ENCODE results near the gene GFER.
A peak's percentile ranks its signal among the peaks of the same experiment; 100 is the strongest.
"Not testable (repeated sequence)": the region's sequence is repeated elsewhere in the genome, so short reads cannot be mapped to it uniquely, and the experiment has no call there.

GFER gene

DNA sequence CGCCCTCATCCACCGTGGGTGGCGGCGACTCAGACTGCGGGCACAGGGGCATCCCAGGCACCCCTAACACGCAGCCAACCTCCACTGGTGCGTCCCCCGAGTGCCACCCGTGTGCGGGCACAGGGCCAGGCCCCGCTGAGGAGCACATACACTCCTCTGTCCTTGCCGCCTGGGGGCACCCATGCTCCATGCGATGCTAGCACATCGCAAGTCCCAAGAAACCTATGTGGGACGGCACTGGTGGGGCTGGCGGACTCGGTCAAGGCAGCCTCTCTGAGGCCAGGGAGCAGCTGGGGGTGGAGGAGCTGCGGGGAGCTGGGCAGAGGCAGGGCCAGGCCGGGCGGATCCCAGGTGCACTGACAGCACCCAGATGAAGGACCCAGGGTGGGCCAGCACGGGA lies 21.7 kb downstream of the GFER start:
- no peak for DNase-seq (ENCODE audit: low spot score)

- no peak for DNase-seq (ENCODE audit: low spot score)
Measured at GRCh38 chr16:2006317-2006716, 22.3 kb downstream of the GFER start.

- DNase-seq (ENCODE audit: low spot score), result no peak
Measured at GRCh38 chr16:2007081-2007836, 23.3 kb downstream of the GFER start.

DNA sequence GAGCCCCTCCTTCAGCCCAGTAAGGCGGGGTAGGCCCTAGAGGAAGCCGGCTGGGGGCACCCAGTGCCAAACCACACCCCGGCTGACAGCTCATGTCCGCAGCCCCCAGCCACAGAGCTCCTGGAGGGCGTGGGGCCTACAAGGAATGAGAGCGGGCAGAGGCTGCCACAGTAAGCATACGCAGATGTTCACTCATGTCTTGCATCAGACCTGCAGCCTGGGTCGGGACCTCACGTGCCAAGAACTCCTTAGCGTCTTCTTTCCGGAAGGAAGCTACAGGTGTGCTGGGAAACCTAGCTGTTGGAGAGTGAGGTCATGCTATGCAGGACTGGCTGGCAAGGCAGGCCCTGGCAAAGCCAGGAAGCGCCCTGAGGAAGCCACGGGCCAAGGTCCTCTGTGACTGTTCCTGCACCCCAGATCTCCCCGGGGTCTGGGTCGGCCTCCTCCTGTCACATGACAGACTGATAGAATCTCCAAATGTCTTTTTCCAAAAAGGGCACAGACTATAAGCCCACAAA lies 24.1 kb downstream of the GFER start:
- no peak for DNase-seq (ENCODE audit: low spot score)

GRCh38 chr16:2008631-2009163 lies 24.7 kb downstream of the GFER start:
- DNase-seq (ENCODE audit: low spot score), result no peak

DNA sequence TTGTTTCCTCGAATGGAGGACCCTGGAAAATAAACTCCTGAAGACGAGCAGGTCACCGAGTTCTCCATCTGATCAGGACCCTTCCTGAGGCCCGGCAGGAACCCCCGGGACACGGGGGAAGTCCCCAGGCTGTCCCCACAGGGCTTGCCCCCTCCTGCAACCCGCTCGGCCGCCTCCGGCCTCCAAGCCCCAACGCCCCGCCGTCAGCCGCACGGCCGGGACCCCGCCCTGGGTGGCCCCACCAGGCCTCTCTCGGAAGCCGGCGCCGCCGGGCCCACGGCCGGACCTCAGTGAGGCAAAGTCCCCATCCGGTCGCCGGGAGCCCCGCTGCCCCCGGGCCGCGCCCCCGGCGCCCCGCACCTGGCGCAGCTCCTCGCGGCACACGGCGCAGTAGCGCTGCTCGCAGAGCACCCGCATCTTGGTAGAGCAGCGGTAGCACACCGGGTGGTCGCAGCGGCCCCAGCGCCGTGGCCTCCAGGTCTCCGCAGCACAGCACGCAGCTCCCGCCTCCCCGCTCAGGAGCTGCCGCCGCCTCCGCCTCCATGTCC lies 25.2 kb downstream of the GFER start:
- DNase-seq (ENCODE audit: low spot score), result no peak

GRCh38 chr16:2009791-2010510 lies 26.0 kb downstream of the GFER start, which contains the start of gene ZNF598:
TSS of gene ZNF598 (minus strand) at chr16:2009821.
- peak; percentile 82 for DNase-seq (ENCODE audit: low spot score)

DNA sequence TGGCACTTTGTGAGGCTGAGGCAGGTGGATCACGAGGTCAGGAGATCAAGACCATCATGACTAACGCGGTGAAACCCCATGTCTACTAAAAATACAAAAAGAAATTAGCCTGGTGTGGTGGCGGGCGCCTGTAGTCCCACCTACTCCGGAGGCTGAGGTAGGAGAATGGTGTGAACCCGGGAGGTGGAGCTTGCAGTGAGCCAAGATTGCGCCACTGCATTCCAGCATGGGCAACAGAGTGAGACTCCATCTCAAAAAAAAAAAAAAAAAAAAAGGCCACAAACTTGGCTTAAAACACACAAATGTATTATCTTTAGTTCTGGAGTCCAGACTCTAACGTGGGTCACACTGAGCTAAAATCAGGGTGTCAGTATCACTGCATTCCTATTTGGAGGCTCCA lies 27.7 kb downstream of the GFER start:
- DNase-seq (ENCODE audit: low spot score), result not testable (repeated sequence)

- no peak for DNase-seq (ENCODE audit: low spot score)
Measured at GRCh38 chr16:2013527-2013926, 29.5 kb downstream of the GFER start.

DNA sequence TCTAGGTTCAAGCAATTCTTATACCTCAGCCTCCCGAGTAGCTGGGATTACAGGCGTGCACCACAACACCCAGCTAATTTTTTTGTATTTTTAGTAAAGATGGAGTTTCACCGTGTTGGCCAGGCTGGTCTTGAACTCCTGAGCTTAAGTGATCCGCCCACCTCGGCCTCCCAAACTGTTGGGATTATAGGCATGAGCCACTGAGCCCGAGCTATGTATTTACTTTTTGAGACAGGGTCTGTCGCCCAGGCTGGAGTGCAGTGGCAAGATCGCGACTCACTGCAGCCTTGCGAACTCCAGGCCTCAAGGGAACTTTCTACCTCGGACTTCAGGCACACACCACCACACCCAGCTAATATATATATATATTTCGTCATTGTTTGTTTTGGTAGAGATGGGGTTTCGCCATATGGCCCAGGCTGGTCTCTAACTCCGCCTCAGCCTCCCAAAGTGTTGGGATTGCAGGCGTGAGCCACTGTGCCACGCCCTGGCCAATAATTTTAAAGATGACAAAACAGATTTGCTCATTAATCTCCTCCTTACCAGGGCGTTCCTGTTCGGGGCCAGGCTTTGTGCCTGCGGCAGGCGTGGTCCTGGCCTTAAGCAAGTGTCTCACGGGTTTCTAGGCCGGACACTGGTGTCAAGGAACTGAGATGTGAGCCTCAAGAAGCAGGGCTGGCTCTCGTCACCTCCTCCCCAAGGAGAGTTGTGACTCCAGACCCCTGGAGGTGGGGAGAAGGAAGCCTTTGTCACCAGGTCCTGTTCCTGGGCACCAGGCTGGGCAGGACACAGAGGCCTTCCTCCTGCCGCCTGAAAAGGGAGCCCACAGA lies 31.3 kb downstream of the GFER start:
- DNase-seq (ENCODE audit: low spot score), result no peak

DNA sequence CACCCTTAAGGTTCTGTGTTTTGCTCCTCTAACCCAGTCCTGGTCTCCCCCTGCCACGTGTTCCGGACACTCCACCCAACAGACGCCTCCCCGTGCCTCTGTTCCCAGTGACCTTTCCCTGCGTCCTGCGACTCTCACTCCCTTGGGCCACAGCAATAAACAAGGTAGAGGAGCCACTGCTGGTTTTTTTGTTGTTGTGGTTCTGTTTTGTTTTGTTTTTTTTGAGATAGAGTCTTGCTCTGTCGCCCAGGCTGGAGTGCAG lies 31.9 kb downstream of the GFER start:
- DNase-seq (ENCODE audit: low spot score), result no peak

GRCh38 chr16:2016407-2016922 lies 32.5 kb downstream of the GFER start:
- DNase-seq (ENCODE audit: low spot score), result no peak

DNA sequence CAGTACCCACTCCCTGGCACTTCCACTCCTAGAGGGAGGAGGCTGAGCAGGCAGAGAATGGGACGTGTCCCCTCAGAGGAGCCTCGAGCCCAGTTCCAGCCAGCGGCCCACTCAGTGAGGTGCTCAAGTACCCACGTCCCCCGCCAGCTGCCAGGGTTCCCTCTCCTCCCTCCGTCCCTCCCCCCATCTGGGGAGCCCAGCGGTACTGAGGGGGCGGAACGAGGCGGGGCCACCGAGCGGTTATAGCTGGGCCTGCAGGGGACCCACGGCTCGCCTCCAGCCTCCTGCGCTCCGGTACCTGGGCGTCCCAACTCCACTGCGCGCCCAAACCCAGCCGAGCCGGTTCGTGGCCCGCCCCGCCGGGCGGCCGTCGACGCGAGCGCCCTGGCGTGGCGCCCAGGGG lies 35.5 kb downstream of the GFER start, which contains the start of gene NPW:
Gene NPW (plus strand): TSS at position 268 of the 403 bp plus-strand sequence.
- no peak for DNase-seq (ENCODE audit: low spot score)

- no peak for DNase-seq (ENCODE audit: low spot score)
Measured at GRCh38 chr16:2019921-2020831, 36.2 kb downstream of the GFER start.

- DNase-seq (ENCODE audit: low spot score), result no peak
Measured at GRCh38 chr16:2022723-2023091, 38.7 kb downstream of the GFER start.

- DNase-seq (ENCODE audit: low spot score), result peak; percentile 95
Measured at GRCh38 chr16:2023092-2024031, 39.4 kb downstream of the GFER start.

DNA sequence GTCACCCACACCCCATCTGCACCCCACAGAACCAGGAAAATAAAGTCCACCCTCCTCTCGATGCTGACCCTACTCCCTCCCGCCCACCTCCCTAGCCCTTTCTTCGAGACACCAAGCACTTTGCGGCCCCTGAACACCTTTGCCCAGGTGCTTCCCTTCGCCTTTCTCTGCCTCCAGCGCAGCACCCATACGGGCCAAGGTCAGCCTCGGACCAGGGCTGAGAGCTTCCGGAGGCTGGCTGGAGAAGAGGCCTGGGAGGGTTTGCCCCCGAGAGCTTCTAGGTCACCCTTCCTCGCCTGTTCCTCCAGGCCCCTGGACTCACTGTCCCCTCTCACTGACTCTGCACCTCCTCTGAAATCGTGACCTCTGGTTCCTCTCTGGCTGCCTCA lies 40.0 kb downstream of the GFER start:
- DNase-seq (ENCODE audit: low spot score), result no peak

- no peak for DNase-seq (ENCODE audit: low spot score)
Measured at GRCh38 chr16:2025251-2025650, 41.3 kb downstream of the GFER start.

GRCh38 chr16:2025878-2026460 lies 42.0 kb downstream of the GFER start:
- DNase-seq (ENCODE audit: low spot score), result no peak
